WTC11 (cell line): Measurements from ENCODE around the gene SERGEF. TPM values are rescaled to one million over a fixed set of nuclear protein-coding genes. Genes with fewer than 3 reads are reported as not detected.

Experiments
- ATAC-seq: fragments of 200-7000 bp; cut with Tn5 transposase; 2 replicates; pipeline ENCODE4 v1.10.0; 2021; ENCODE audit warnings: mild to moderate bottlenecking, moderate library complexity
- CTCF ChIA-PET: fragments of 300-600 bp; sonication (Branson Sonifier 250); formaldehyde crosslinking; loops from one replicate; lab custom pipeline; 2021; ENCODE audit warnings: antibody characterized with exemption; lab: Charles Lee
- POLR2A ChIA-PET: fragments of 350-600 bp; sonication (Branson Sonifier 250); formaldehyde crosslinking; loops from one replicate; lab custom pipeline; 2021; ENCODE audit warnings: antibody characterized with exemption; lab: Charles Lee
- DNase-seq: peaks from one replicate; pipeline ENCODE4 v3.0.0; 2021; ENCODE audit warnings: low spot score
- H3K27ac Mint-ChIP-seq: 2 replicates; pipeline ENCODE4 v1.8.0; 2021; ENCODE audit warnings: mixed read lengths
- H3K27me3 Mint-ChIP-seq: 2 replicates; pipeline ENCODE4 v1.8.0; 2021; ENCODE audit warnings: low read depth, mild to moderate bottlenecking, moderate library complexity, mixed read lengths
- H3K36me3 Mint-ChIP-seq: 2 replicates; pipeline ENCODE4 v1.8.0; 2021; ENCODE audit warnings: mixed read lengths
- H3K4me1 Mint-ChIP-seq: 2 replicates; pipeline ENCODE4 v1.8.0; 2022; ENCODE audit warnings: mixed read lengths
- H3K4me3 Mint-ChIP-seq: 2 replicates; pipeline ENCODE4 v1.8.0; 2021; ENCODE audit warnings: mild to moderate bottlenecking, moderate library complexity, mixed read lengths
- H3K9me3 Mint-ChIP-seq: 2 replicates; pipeline ENCODE4 v1.8.0; 2021; ENCODE audit warnings: mixed read lengths
- ELF4 ChIP-seq: sonication (generic); formaldehyde crosslinking; IDR thresholded peaks from 2 replicates; pipeline ENCODE4 v1.8.1; 2022; ENCODE audit warnings: low read depth, mild to moderate bottlenecking, moderate library complexity, missing genetic modification reagents
- EMX1 ChIP-seq: fragments of 250-450 bp; sonication (Bioruptor Pico); IDR thresholded peaks from 2 replicates; pipeline ENCODE4 v1.8.0; 2021; ENCODE audit warnings: mild to moderate bottlenecking
- GRHL2 ChIP-seq: fragments of 250-450 bp; sonication (Bioruptor Pico); IDR thresholded peaks from 2 replicates; pipeline ENCODE4 v1.8.0; 2022; ENCODE audit warnings: mild to moderate bottlenecking, moderate library complexity; ENCODE audit not compliant: insufficient replicate concordance, severe bottlenecking
- GTF2I ChIP-seq: fragments of 250-450 bp; sonication (Bioruptor Pico); conservative IDR thresholded peaks from 2 replicates; pipeline ENCODE4 v1.4.0; 2021; ENCODE audit warnings: mild to moderate bottlenecking
- NFYB ChIP-seq: sonication (generic); formaldehyde crosslinking; conservative IDR thresholded peaks from 2 replicates; pipeline ENCODE4 v1.8.0; 2022; ENCODE audit warnings: low read depth, missing genetic modification reagents
- SP1 ChIP-seq: sonication (generic); formaldehyde crosslinking; conservative IDR thresholded peaks from 2 replicates; pipeline ENCODE4 v1.8.1; 2022; ENCODE audit warnings: missing genetic modification reagents
- TEAD1 ChIP-seq: sonication (generic); formaldehyde crosslinking; IDR thresholded peaks from 2 replicates; pipeline ENCODE4 v1.8.0; 2022; ENCODE audit warnings: mild to moderate bottlenecking, missing genetic modification reagents
- total RNA-seq: library from RNA; stranded (reverse); gene quantifications from 3 replicates; pipeline ENCODE4 v1.2.3, GENCODE V29; 2021
- TF ChIP-seq, protein P1 (sequence below): sonication (generic); formaldehyde crosslinking; IDR thresholded peaks from 2 replicates; pipeline ENCODE4 v1.8.0; 2022; ENCODE audit warnings: mild to moderate bottlenecking, missing genetic modification reagents
- TF ChIP-seq, protein P2 (sequence below): fragments of 250-450 bp; sonication (Bioruptor Pico); IDR thresholded peaks from 2 replicates; pipeline ENCODE4 v1.8.0; 2021; ENCODE audit warnings: mild to moderate bottlenecking
- TF ChIP-seq, protein P3 (sequence below): sonication (generic); formaldehyde crosslinking; IDR thresholded peaks from 2 replicates; pipeline ENCODE4 v1.8.1; 2023; ENCODE audit warnings: mild to moderate bottlenecking, missing genetic modification reagents
- TF ChIP-seq, protein P4 (sequence below): sonication (generic); formaldehyde crosslinking; IDR thresholded peaks from 2 replicates; pipeline ENCODE4 v1.8.1; 2022; ENCODE audit warnings: mild to moderate bottlenecking, missing genetic modification reagents, moderate library complexity, borderline replicate concordance
- TF ChIP-seq, protein P5 (sequence below): fragments of 250-450 bp; sonication (Bioruptor Pico); IDR thresholded peaks from 2 replicates; pipeline ENCODE4 v1.9.0; 2021; ENCODE audit warnings: mild to moderate bottlenecking
- TF ChIP-seq, protein P6 (sequence below): sonication (generic); formaldehyde crosslinking; IDR thresholded peaks from 2 replicates; pipeline ENCODE4 v1.8.0; 2022; ENCODE audit warnings: missing genetic modification reagents
- TF ChIP-seq, protein P7 (sequence below): fragments of 250-450 bp; sonication (Bioruptor Pico); conservative IDR thresholded peaks from 2 replicates; pipeline ENCODE4 v1.9.0; 2021; ENCODE audit warnings: mild to moderate bottlenecking

The SERGEF gene
- total RNA-seq, 1 experiment from 2014 or later: 35.5 TPM

DNA sequence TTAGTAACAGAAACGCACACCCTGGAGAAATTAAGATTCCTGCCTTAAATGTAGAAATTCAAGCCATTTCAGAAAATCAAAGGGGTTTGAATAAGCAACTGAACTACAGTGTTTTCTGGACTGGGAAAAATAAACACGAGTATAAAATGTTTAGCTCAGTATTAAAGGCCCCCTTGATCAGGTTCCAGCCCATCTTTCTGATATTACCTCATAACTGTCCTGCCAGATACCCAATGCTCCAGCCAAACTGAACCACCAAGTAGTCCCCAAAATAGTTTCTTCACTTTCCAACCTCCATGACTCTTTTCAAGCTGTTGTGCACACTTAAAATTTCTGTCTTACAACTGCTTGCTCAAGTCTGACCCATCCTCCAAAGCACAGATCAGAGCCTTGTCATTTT lies 54.4 kb downstream of the SERGEF start:
- H3K4me1 Mint-ChIP-seq: no peaks in the 10 kb centered on the region
- POLR2A ChIA-PET: no interaction called here
- H3K27me3 Mint-ChIP-seq: no peaks in the 10 kb centered on the region
- DNase-seq: no peak
- no peaks in the 10 kb centered on the region for H3K9me3 Mint-ChIP-seq
- H3K36me3 Mint-ChIP-seq: peaks cover 7% of the 10 kb centered on the region; the same call in 1 of the 2 replicates
- no peak overlapping the region for H3K4me3 Mint-ChIP-seq
- no peak for ATAC-seq
- TF ChIP-seq, protein P1, sequence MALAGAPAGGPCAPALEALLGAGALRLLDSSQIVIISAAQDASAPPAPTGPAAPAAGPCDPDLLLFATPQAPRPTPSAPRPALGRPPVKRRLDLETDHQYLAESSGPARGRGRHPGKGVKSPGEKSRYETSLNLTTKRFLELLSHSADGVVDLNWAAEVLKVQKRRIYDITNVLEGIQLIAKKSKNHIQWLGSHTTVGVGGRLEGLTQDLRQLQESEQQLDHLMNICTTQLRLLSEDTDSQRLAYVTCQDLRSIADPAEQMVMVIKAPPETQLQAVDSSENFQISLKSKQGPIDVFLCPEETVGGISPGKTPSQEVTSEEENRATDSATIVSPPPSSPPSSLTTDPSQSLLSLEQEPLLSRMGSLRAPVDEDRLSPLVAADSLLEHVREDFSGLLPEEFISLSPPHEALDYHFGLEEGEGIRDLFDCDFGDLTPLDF (CRISPR knock-in tag): no peak
- TF ChIP-seq, protein P2, sequence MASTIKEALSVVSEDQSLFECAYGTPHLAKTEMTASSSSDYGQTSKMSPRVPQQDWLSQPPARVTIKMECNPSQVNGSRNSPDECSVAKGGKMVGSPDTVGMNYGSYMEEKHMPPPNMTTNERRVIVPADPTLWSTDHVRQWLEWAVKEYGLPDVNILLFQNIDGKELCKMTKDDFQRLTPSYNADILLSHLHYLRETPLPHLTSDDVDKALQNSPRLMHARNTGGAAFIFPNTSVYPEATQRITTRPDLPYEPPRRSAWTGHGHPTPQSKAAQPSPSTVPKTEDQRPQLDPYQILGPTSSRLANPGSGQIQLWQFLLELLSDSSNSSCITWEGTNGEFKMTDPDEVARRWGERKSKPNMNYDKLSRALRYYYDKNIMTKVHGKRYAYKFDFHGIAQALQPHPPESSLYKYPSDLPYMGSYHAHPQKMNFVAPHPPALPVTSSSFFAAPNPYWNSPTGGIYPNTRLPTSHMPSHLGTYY: no peak
- CTCF ChIA-PET: interaction anchor here (2.9 to 3.0 kb wide), 2 partner anchors 15 to 192 kb away, joined by 11 to 13 read pairs; no protein-coding TSS in a partner anchor
- H3K27ac Mint-ChIP-seq: no peak overlapping the region

DNA sequence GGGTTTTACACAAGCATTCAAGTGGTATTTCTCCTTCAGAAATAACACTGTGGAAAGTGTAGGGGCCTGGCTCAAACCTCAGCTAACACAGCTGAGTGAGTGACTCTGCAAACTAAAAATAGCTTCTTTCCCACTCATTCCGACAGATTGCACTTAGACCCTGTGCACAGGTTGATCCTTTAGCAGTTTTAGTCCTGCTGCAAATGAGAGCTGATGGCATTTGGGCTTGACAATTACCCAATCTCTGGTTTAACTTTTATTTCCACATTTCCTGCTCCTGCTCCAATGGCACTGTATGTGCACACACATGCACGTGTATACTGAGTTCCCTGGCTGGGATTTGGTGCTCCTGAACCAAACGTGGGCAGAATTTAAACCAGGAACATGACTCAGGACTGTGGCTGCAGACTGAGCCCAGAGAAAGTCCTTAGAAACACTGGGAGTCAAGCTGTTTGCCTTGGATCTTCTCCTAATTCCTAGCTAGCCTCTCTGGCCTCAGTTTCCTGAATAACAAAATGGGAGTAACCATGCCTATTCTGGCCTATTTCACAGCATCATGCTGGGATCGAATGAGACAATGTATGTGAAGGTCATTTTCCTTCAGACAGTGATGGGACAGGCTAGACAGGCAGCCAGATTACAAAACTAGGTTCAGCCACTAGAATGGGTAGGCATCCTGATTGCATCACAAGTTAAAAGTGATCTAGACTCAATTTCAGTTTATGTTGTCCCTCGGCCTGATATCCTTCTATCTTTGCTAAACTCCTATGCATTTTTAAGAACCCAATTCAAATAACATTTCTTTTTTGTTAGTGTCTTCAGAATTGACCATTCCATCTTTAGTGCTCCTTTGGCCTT lies 58.2 kb downstream of the SERGEF start:
- Mint-ChIP-seq H3K4me3 (no peak overlapping the region), H3K27me3 (no peaks in the 10 kb centered on the region), H3K9me3 (no peaks in the 10 kb centered on the region), H3K4me1 (no peaks in the 10 kb centered on the region), H3K27ac (no peak overlapping the region), H3K36me3 (peaks cover 7% of the 10 kb centered on the region; the same call in 1 of the 2 replicates)
- DNase-seq (no peak), ATAC-seq (no peak)
- ChIA-PET CTCF (interaction anchor here (0.8 to 1.3 kb wide), 4 partner anchors 18 to 224 kb away, joined by 3 to 5 read pairs (median 4); no protein-coding TSS in a partner anchor), POLR2A (no interaction called here)
- TF ChIP-seq EMX1 (CRISPR knock-in tag) (no peak), GRHL2 (CRISPR knock-in tag) (no peak), GTF2I (CRISPR knock-in tag) (no peak), SP1 (CRISPR knock-in tag) (no peak), TEAD1 (CRISPR knock-in tag) (no peak), ELF4 (no peak), NFYB (CRISPR knock-in tag) (no peak)
- TF ChIP-seq, protein P3, sequence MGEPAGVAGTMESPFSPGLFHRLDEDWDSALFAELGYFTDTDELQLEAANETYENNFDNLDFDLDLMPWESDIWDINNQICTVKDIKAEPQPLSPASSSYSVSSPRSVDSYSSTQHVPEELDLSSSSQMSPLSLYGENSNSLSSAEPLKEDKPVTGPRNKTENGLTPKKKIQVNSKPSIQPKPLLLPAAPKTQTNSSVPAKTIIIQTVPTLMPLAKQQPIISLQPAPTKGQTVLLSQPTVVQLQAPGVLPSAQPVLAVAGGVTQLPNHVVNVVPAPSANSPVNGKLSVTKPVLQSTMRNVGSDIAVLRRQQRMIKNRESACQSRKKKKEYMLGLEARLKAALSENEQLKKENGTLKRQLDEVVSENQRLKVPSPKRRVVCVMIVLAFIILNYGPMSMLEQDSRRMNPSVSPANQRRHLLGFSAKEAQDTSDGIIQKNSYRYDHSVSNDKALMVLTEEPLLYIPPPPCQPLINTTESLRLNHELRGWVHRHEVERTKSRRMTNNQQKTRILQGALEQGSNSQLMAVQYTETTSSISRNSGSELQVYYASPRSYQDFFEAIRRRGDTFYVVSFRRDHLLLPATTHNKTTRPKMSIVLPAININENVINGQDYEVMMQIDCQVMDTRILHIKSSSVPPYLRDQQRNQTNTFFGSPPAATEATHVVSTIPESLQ (CRISPR knock-in tag): no peak
- TF ChIP-seq, protein P4, sequence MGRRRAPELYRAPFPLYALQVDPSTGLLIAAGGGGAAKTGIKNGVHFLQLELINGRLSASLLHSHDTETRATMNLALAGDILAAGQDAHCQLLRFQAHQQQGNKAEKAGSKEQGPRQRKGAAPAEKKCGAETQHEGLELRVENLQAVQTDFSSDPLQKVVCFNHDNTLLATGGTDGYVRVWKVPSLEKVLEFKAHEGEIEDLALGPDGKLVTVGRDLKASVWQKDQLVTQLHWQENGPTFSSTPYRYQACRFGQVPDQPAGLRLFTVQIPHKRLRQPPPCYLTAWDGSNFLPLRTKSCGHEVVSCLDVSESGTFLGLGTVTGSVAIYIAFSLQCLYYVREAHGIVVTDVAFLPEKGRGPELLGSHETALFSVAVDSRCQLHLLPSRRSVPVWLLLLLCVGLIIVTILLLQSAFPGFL (CRISPR knock-in tag): no peak
- TF ChIP-seq, protein P5, sequence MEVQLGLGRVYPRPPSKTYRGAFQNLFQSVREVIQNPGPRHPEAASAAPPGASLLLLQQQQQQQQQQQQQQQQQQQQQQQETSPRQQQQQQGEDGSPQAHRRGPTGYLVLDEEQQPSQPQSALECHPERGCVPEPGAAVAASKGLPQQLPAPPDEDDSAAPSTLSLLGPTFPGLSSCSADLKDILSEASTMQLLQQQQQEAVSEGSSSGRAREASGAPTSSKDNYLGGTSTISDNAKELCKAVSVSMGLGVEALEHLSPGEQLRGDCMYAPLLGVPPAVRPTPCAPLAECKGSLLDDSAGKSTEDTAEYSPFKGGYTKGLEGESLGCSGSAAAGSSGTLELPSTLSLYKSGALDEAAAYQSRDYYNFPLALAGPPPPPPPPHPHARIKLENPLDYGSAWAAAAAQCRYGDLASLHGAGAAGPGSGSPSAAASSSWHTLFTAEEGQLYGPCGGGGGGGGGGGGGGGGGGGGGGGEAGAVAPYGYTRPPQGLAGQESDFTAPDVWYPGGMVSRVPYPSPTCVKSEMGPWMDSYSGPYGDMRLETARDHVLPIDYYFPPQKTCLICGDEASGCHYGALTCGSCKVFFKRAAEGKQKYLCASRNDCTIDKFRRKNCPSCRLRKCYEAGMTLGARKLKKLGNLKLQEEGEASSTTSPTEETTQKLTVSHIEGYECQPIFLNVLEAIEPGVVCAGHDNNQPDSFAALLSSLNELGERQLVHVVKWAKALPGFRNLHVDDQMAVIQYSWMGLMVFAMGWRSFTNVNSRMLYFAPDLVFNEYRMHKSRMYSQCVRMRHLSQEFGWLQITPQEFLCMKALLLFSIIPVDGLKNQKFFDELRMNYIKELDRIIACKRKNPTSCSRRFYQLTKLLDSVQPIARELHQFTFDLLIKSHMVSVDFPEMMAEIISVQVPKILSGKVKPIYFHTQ (CRISPR knock-in tag): no peak
- TF ChIP-seq, protein P6, sequence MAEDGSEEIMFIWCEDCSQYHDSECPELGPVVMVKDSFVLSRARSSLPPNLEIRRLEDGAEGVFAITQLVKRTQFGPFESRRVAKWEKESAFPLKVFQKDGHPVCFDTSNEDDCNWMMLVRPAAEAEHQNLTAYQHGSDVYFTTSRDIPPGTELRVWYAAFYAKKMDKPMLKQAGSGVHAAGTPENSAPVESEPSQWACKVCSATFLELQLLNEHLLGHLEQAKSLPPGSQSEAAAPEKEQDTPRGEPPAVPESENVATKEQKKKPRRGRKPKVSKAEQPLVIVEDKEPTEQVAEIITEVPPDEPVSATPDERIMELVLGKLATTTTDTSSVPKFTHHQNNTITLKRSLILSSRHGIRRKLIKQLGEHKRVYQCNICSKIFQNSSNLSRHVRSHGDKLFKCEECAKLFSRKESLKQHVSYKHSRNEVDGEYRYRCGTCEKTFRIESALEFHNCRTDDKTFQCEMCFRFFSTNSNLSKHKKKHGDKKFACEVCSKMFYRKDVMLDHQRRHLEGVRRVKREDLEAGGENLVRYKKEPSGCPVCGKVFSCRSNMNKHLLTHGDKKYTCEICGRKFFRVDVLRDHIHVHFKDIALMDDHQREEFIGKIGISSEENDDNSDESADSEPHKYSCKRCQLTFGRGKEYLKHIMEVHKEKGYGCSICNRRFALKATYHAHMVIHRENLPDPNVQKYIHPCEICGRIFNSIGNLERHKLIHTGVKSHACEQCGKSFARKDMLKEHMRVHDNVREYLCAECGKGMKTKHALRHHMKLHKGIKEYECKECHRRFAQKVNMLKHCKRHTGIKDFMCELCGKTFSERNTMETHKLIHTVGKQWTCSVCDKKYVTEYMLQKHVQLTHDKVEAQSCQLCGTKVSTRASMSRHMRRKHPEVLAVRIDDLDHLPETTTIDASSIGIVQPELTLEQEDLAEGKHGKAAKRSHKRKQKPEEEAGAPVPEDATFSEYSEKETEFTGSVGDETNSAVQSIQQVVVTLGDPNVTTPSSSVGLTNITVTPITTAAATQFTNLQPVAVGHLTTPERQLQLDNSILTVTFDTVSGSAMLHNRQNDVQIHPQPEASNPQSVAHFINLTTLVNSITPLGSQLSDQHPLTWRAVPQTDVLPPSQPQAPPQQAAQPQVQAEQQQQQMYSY: no peak
- TF ChIP-seq, protein P7, sequence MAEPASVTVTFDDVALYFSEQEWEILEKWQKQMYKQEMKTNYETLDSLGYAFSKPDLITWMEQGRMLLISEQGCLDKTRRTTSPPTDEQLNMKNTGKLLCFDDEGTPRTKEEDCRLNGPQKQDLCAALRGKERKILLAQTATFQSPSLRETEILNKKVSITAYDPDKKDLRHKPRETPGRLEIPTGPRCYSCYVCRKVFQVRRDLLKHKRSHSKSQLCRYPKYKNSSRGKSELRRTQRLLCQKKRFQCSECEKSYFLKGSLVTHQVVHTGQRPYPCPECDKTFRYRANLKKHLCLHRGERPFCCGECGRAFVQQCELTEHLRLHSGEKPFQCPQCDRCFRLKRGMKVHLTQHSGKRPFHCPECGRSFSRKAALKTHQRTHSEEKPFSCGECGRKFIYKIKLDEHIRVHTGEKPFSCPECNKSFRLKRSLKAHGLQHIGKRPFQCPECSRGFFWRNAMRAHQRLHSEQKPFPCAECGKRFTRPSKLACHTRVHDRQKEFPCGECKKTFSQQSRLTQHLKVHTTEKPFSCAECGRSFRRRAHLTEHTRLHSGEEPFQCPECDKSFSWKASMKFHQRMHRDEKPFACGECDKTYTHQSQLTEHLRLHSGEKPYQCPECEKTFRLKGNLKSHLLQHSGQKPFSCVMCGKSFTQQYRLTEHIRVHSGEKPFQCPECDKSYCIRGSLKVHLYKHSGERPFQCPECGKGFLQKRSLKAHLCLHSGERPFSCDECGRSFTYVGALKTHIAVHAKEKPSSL (CRISPR knock-in tag): no peak
